Activated CD4-positive, alpha-beta T cell treated with anti-CD3 and anti-CD28 coated beads for 24 hours (primary cell): ENCODE results near the gene FOXK2.

ENCODE experiments used
- DNase-seq, 2 donors: peaks; one replicate each; pipeline ENCODE4 v3.0.0-alpha.2; 2020; ENCODE audit warnings: low read depth in 2 of 2

FOXK2 gene

DNA sequence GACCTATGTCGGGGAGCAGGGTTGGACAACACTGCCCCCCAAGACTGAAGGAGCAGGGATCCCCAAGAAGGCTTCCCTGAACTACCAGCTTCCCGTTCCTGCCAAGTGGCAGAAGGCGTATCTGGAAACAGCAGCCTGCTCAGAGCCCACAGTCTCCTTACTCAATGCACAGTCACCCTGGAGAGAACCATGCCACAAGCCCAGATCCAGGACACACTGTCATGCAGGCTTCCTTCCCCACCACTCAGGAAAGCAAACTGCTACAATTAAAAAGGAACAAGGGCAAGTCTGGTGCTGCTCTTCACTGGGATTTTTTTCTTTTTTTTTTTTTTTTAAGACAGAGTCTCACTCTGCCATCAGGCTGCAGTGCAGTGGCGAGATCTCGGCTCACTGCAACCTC is 120.5 kb downstream of the FOXK2 start:
- DNase-seq: no peak

DNA sequence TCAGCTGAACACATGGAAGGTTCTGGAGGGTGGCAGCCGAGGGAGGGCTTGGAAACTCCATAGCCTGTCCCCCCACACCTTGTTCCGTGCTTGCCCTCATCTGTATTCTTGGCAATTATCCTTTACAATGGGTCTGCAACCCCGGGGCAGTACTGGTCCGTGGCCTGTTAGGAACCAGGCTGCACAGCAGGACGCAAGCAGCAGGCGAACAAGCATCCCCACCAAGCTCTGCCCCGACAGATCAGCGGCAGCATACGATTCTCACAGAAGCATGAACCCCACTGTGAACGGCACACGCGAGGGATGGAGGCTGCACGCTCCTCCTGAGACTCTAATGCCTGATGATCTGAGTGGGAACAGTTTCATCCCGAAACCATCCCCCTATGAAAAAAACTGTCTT is 122.5 kb downstream of the FOXK2 start:
- DNase-seq: no peak

DNA sequence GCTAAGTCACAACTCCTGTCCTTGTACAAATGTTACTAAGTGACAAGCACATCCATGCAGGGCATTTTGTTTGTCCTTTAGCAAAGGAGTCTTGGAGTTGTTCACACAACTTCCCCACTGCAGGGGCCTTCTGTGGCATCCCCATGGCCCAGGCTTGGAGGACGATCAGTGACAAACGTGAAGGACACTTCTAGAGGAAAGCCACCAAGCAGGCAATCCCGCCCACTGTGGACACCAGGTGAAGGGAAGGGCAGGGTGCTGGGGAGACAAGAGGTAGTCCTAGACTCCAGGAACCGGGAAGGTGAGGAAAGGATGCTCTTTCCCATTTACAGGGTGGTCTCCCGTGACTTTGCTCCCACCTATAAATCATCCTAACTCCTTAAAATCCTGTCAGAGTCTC is 124.6 kb downstream of the FOXK2 start:
- DNase-seq: no peak

DNA sequence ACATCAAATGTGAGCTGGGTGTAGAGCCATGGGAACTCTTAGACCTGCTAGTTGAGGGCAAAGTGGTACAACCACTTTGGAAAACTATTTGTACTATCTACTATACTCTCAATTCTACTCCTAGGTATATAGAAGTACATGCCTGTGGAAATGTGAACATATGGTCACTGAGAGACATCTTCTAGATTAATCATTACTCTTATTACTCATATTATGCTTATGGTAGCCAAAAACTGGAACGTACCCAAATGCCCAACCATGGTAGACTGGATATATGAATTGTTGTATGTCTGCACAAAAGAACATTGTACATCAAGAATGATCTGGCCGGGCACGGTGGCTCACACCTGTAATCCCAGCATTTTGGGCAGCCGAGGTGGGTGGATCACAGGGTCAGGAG is 126.0 kb downstream of the FOXK2 start:
- no peak for DNase-seq

DNA sequence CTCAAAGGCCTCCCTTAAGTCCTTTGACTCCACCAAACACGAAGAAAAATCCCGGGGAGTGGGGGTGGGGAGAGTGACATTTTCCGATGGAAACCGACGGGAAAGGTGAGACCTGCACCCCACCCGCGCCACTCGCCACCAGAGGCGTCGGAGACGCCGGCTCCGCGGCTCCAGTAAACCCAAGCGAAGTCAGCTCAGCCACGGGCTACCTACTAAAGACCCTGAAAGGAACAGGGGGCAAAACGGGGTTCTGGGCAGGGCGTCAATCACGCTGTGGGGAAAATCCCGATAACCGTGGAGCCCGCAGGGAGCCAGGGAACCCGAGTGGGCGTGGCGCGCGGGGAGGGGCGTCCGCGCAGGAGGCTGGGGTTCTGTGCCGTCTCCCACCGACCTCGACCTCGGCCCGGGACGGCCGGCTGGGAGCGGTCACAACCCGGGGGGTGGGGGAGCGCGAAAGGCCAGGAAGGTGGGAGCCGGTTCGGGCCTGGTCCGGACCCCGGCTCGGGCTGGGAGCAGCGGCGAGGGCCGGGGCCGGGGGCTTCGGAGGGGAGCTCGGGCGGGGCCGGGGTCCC is 128.1 kb downstream of the FOXK2 start:
- peak; percentile 9 to 20 for DNase-seq

DNA sequence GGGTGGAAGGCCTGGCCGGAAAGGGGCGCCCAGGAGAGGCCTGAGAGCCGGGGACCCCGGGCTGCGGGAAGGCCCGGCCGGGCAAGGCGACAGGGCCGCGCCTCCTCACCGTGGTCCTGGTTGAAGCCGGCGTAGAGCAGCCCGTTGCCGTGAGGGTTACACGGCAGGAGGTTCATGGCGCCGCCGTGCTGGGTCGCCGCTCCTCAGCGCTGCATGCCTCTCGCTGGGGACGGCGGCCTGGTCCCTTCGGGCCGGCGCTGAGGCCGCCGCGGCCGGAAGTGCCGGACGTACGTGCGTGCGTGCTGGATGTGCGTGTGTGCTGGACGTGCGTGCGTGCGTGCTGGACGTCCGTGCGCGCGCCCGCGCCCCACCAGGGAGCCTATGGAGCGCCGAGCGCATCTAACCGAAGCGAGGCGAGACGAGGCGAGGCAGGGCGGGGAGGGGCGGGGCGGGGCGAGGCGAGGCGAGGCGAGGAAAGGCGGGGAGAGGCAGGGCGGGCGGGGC is 128.7 kb downstream of the FOXK2 start, which contains the start of gene WDR45B:
TSS of gene WDR45B (minus strand) at position 280 of the 504 bp plus-strand sequence. CDS start at position 176, 104 bp downstream.
- peak; percentile 79 to 89 for DNase-seq

DNA sequence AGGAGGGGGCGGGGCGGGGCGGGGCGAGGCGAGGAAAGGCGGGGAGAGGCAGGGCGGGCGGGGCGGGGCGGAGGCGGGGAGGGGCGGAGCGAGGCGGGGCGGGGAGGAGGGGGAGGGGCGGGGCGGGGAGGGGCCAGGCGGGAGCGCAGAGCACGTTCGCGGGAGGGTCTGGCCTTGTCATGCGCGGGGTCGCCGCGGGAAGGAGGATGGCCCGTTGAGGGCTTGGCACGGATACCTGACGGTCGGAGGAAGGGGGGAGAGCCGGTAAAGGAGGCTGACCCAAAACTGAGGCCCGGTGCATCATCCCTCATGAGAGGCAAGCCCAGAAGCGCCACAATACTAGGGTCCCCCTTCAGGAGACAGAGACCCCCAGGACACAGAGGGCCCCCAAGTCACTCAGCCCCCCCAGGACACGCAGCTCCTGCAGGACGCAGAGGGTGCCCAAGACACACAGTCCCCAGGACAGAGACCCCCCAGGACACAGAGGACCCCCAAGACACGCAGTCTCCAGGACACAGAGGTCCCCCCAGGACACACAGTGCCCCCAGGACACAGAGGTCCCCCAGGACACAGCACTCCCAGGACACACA is 129.3 kb downstream of the FOXK2 start:
- peak in 1 of 2 donors; percentile 16 for DNase-seq

DNA sequence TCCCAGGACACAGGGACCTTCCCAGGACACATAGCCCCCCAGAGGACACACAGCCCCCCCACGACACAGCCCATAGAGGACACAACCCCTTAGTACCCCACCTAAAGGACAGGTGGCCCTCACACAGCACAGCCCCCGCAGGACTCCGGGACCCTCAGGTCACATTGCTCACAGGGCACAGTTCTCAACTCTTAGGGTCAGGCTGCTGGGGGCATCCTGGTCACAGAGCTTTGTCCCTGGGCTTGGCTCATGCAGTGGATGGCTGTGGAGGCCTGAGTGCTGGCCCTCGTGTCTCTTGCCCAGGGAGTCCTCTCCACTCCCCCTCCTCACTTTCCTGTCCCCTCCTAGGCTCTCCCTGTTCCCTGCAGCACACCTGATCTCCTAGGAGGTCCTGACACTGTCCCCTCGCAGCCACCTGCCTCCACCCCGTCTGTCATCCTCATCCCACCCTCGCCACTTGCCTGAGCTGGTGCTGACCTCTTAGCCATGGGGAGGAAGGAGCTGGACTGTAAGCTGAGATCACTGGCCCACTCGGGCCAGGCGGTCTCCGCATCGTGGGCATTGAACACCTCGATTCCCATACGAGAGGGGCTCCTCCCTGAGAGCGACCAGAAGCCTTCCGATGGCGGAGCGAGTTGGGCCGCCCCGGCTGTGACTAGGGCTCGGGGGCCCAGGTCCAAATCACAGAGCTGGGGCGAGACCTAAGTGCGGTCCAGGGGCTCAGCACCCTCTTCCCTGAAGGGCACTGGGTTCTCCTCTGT is 130.1 kb downstream of the FOXK2 start:
- DNase-seq: no peak

DNA sequence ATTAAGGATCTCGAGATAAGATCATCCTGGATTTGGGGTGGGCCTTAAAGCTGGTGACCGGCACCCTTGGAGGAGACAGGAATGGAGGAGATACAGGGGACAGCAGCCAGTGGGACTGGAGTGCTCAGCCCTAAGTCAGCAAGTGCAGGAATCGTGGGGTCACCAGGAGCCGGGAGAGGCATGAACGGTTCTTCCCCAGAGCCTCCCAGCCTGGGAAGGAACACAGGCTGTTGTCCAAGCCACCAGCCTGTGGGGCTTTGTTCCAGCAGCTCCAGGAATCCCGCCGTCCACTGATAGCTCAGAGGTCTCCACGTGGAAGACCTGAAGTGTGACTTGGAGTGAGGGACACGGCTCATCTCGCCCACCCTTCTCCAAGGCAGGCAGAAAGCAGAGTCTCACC is 131.2 kb downstream of the FOXK2 start:
- no peak for DNase-seq

DNA sequence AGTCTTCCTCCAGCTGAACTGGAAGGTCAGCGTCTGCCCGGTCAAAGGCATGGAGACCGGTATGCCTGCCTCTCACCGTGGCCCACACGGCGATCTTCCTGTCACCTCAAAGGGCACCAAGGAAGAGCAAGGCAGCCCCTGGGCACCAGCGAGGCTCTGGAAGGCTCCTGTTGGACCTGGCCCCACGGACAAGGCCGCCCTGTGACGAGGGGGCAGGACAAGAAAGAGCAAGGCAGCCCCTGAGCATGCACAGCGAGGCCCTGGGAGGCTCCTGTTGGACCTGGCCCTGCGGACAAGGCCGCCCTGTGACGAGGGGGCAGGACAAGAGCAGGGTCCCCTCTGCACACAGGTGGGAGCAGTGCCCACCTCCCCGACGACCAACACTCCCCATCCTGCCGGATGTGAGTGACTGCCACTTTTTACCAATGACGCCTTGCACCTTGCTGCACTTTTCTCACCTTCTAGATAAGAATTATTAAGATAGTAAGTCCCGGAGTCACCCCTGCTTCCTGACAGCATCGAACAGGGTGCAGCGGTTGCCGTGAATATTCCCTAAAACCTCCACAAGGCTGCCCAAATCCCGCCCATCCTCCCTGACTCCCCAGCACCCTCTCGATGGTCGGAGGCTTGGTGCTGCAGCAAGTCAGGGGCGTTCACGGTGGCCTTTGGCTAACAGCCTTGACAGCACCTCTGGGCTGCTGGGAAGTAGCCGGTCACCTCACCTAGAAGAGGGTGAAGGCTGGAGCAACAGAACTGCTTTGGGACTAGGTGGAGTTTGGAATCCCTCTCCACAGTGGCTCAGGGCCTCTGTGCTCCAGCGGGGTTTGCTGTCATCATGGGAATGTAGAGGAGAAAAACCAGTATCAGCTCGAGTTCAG is 134.4 kb downstream of the FOXK2 start:
- DNase-seq: no peak
